Measurements from ENCODE around the gene RGCC.

GRCh38 chr13:41459432-41460073, 2.2 kb downstream of the RGCC start:
- TF ChIP-seq POLR2A (IDR thresholded peaks at IDR 0.05) (no peak), CTCF (IDR thresholded peaks at IDR 0.05) (no peak)

All from Peyer's patch (tissue), 4 donors.